GM13977 (cell line): ENCODE results near the gene TIGD1.

ENCODE experiments used
- DNase-seq: peaks from one replicate; pipeline ENCODE4 v3.0.0; 2012; ENCODE audit warnings: low spot score
- CTCF ChIP-seq: IDR thresholded peaks from 2 replicates; pipeline ENCODE4 v1.5.1; 2012; ENCODE audit warnings: mild to moderate bottlenecking, control low read depth; ENCODE audit not compliant: insufficient read depth; ENCODE audit errors: extremely low read depth, missing control alignments
- in situ Hi-C: fragments of 300-500 bp; cut with MboI; formaldehyde crosslinking; loops from one replicate; pipeline ENCODE4 v1.12.0; 2022; ENCODE audit warnings: low sequenced_read_pairs, low pct_unique_long_range_greater_than_20kb, mixed read lengths, inconsistent platforms; ENCODE audit not compliant: unreplicated experiment

TIGD1 gene

GRCh38 chr2:232588680-232589585, 38.6 kb upstream of the TIGD1 start:
- no peak for DNase-seq
- in situ Hi-C loops, result no loop called here
- TF ChIP-seq CTCF, result no peak

DNA sequence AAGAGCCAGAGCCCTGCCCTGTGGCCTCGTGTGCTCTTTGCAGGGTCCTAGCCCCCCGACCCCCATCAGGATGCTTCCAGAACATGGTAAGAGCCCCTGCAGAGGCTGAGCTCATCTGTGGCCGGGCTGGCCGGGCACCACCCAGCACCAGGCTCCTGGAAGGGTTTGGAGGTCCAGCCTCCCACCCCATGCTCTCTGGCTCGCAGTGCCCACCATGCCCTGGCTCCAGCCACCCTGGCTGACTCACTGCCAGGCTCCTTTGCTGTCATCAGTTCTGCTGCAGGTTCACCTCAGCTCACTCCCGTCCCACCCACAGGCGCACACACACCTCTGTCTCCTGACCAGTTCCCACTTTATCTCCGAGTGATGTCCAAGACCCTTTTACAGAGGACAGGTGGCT, 37.7 kb upstream of the TIGD1 start:
- in situ Hi-C loops, result no loop called here
- no peak for TF ChIP-seq CTCF
- DNase-seq, result no peak

GRCh38 chr2:232587512-232587911, 37.2 kb upstream of the TIGD1 start:
- no peak for DNase-seq
- in situ Hi-C loops, result no loop called here

GRCh38 chr2:232586943-232587505, 36.7 kb upstream of the TIGD1 start:
- DNase-seq, result no peak
- no peak for TF ChIP-seq CTCF
- in situ Hi-C loops, result no loop called here

More at GRCh38 chr2:232587512-232587911, 37.2 kb upstream of the TIGD1 start:
- no peak for TF ChIP-seq CTCF

- DNase-seq, result no peak
- in situ Hi-C loops, result no loop called here
- TF ChIP-seq CTCF, result no peak
These were observed 33.9 kb upstream of the TIGD1 start for GRCh38 chr2:232584238-232584637.

DNA sequence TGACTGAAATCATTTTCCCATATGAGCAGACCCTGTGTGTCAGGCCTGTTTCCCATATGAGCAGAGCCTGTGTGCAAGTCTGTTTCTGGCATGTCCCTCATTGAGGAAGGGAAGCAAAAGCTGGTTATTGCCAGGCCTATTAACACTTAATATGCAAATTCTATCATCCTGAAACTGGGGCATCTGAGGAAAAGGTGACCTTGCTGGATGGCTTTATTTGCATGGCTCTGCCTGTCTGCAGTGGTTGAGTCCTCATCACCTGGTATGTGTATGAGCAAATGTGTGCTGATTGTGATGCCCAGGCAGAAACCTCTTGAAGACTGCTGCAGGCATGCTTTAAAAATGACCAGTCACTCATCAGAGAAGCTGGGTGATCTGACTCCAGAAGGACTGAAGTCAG, 31.4 kb upstream of the TIGD1 start:
- in situ Hi-C loops, result no loop called here
- TF ChIP-seq CTCF, result no peak
- DNase-seq, result no peak
